ENCODE results near the gene CHD5. TPM values are rescaled to one million over a fixed set of nuclear protein-coding genes. Genes with fewer than 3 reads are reported as not detected.

CHD5 gene
- polyA plus RNA-seq, 1 donor from 2014 or later = 22.0 TPM

GRCh38 chr1:6086358-6086757 lies 93.8 kb downstream of the CHD5 start:
- Histone ChIP-seq H3K27ac (ENCODE audit: low read length) (no peak overlapping the region), H3K36me3 (ENCODE audit: insufficient read depth, low read length) (no peaks in the 10 kb centered on the region), H3K4me2 (ENCODE audit: low read length) (no peak overlapping the region), H3K9ac (ENCODE audit: low read length) (no peak overlapping the region), H3K9me2 (ENCODE audit: insufficient read depth, low read length) (no peaks in the 10 kb centered on the region), H3K27me3 (ENCODE audit: insufficient read depth, low read depth, low read length) (no peaks in the 10 kb centered on the region), H3K4me3 (ENCODE audit: low read length) (no peak overlapping the region), H3F3A (ENCODE audit: insufficient read depth, low read length, poor library complexity, severe bottlenecking) (peaks cover 3% of the 10 kb centered on the region), H3K79me2 (replicated peaks; ENCODE audit: insufficient read depth, low read length) (no peaks in the 10 kb centered on the region), H4K20me1 (ENCODE audit: insufficient read depth) (no peaks in the 10 kb centered on the region), H3K9me3 (ENCODE audit: low read length) (no peaks in the 10 kb centered on the region), H2AFZ (ENCODE audit: low read depth, low read length) (no peak overlapping the region)
- TF ChIP-seq SMC3 (conservative IDR thresholded peaks at IDR 0.05; ENCODE audit: poor library complexity) (no peak), CTCF (IDR thresholded peaks at IDR 0.05; ENCODE audit: poor library complexity, severe bottlenecking) (no peak)

DNA sequence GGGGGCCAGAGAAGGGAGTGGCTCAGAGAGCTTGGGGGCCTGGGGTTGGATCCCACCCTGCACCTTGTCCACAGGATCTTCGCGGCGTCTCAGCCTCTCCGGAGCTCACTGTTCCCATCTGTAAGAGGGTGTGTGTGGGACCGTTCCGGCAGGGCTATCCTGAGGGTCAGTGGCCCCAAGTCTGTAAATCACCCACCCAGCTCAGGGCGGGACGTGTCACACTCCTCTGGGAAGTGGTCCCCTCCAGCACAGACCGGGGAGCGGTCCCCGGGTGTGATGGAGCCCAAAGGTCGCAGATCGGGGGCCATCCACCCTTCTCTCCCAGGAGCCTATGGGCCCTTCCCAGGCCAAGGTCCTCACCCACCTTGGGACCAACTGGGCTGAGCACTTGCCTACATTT lies 94.5 kb downstream of the CHD5 start:
- no peak for TF ChIP-seq POLR2AphosphoS5 (IDR thresholded peaks at IDR 0.05)
- TF ChIP-seq EP300 (conservative IDR thresholded peaks at IDR 0.05; ENCODE audit: poor library complexity, severe bottlenecking) = no peak
- TF ChIP-seq TAF1 (IDR thresholded peaks at IDR 0.05; ENCODE audit: low read depth) = no peak
- TF ChIP-seq SMC3 (conservative IDR thresholded peaks at IDR 0.05; ENCODE audit: poor library complexity) = no peak
- TF ChIP-seq CTCF (IDR thresholded peaks at IDR 0.05; ENCODE audit: poor library complexity, severe bottlenecking) = no peak
- no peak for TF ChIP-seq MXI1 (conservative IDR thresholded peaks at IDR 0.05; ENCODE audit: poor library complexity, severe bottlenecking)
- TF ChIP-seq EZH2 (IDR thresholded peaks at IDR 0.05; ENCODE audit: borderline replicate concordance, insufficient read depth, low read length, poor library complexity, severe bottlenecking) = no peak
- TF ChIP-seq RAD21 (conservative IDR thresholded peaks at IDR 0.05) = no peak
- TF ChIP-seq, protein P1, sequence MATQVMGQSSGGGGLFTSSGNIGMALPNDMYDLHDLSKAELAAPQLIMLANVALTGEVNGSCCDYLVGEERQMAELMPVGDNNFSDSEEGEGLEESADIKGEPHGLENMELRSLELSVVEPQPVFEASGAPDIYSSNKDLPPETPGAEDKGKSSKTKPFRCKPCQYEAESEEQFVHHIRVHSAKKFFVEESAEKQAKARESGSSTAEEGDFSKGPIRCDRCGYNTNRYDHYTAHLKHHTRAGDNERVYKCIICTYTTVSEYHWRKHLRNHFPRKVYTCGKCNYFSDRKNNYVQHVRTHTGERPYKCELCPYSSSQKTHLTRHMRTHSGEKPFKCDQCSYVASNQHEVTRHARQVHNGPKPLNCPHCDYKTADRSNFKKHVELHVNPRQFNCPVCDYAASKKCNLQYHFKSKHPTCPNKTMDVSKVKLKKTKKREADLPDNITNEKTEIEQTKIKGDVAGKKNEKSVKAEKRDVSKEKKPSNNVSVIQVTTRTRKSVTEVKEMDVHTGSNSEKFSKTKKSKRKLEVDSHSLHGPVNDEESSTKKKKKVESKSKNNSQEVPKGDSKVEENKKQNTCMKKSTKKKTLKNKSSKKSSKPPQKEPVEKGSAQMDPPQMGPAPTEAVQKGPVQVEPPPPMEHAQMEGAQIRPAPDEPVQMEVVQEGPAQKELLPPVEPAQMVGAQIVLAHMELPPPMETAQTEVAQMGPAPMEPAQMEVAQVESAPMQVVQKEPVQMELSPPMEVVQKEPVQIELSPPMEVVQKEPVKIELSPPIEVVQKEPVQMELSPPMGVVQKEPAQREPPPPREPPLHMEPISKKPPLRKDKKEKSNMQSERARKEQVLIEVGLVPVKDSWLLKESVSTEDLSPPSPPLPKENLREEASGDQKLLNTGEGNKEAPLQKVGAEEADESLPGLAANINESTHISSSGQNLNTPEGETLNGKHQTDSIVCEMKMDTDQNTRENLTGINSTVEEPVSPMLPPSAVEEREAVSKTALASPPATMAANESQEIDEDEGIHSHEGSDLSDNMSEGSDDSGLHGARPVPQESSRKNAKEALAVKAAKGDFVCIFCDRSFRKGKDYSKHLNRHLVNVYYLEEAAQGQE (IDR thresholded peaks at IDR 0.05; ENCODE audit: borderline replicate concordance) = no peak
- Histone ChIP-seq H3K9ac (ENCODE audit: low read length) (no peak overlapping the region), H4K20me1 (ENCODE audit: insufficient read depth) (no peaks in the 10 kb centered on the region), H3K36me3 (ENCODE audit: insufficient read depth, low read length) (no peaks in the 10 kb centered on the region), H3F3A (ENCODE audit: insufficient read depth, low read length, poor library complexity, severe bottlenecking) (peaks cover 3% of the 10 kb centered on the region), H2AFZ (ENCODE audit: low read depth, low read length) (no peak overlapping the region), H3K27ac (ENCODE audit: low read length) (no peak overlapping the region), H3K9me3 (ENCODE audit: low read length) (no peaks in the 10 kb centered on the region), H3K9me2 (ENCODE audit: insufficient read depth, low read length) (no peaks in the 10 kb centered on the region), H3K4me3 (ENCODE audit: low read length) (no peak overlapping the region), H3K79me2 (replicated peaks; ENCODE audit: insufficient read depth, low read length) (no peaks in the 10 kb centered on the region), H3K4me2 (ENCODE audit: low read length) (no peak overlapping the region), H3K27me3 (ENCODE audit: insufficient read depth, low read depth, low read length) (no peaks in the 10 kb centered on the region)

All from neural cell (in vitro differentiated cells).